Omental fat pad (tissue), 4 donors: Measurements from ENCODE around the gene ADAMTS14. TPM values are rescaled to one million over a fixed set of nuclear protein-coding genes. Genes with fewer than 3 reads are reported as not detected.

Experiments
- ATAC-seq: fragments of 150-250 bp; one replicate; pipeline ENCODE4 v1.9.1; 2016; ENCODE audit warnings: mild to moderate bottlenecking, moderate library complexity; ENCODE audit not compliant: low FRiP score
- DNase-seq: peaks from one replicate; pipeline ENCODE4 v3.0.0-alpha.2; 2019; ENCODE audit warnings: low spot score
- CTCF ChIP-seq, 3 donors: fragments of 450-650 bp; IDR thresholded peaks; one replicate each; pipeline ENCODE4 v1.5.1; 2016 to 2017; ENCODE audit warnings: antibody characterized with exemption in 3 of 3, mild to moderate bottlenecking in 3 of 3, moderate library complexity in 2 of 3
- total RNA-seq, 4 donors: library from RNA; depleted of rRNA; stranded (reverse); fragments of >200 nt; gene quantifications; one replicate each; pipeline ENCODE4 v1.1.0, GENCODE V29; 2016

The ADAMTS14 gene
- total RNA-seq, 4 donors from 2014 or later = 0.19 to 0.60 (median 0.47) TPM; not detected in 1

- ATAC-seq (no peak), DNase-seq (no peak)
- TF ChIP-seq CTCF (IDR thresholded peaks at IDR 0.05) = no peak
Observed at GRCh38 chr10:70774810-70775678, 102.7 kb downstream of the ADAMTS14 start.

GRCh38 chr10:70775679-70776454, 103.6 kb downstream of the ADAMTS14 start:
- TF ChIP-seq CTCF (IDR thresholded peaks at IDR 0.05) = no peak
- no peak for DNase-seq
- ATAC-seq = no peak

DNA sequence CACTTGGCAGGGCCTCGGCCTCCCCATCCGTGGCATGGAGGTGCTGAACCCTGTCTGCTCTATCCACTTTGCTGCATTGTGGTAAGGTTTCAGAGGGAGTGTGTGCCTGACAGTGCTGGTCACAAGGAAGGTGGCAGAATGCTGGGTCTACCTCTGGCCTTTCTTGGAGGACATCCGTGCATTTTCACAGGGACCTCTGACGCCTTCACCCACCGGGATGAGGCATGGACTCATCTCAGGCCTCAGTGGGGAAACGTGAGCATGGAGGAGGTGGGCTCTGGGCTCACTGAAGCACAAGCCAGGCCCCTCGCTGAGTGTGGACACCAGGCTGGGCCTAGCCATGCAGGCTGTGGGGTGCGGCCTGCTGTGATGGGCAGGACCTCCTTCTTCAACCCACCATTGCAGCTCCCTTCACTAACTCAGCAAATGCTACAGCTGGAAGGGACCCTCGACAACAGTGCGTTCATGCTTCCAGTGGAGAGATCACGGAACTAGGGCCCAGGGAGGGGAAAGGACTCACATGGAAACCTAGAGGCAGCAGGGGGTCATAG, 104.2 kb downstream of the ADAMTS14 start:
- ATAC-seq (no peak), DNase-seq (no peak)
- TF ChIP-seq CTCF (IDR thresholded peaks at IDR 0.05) = no peak

DNA sequence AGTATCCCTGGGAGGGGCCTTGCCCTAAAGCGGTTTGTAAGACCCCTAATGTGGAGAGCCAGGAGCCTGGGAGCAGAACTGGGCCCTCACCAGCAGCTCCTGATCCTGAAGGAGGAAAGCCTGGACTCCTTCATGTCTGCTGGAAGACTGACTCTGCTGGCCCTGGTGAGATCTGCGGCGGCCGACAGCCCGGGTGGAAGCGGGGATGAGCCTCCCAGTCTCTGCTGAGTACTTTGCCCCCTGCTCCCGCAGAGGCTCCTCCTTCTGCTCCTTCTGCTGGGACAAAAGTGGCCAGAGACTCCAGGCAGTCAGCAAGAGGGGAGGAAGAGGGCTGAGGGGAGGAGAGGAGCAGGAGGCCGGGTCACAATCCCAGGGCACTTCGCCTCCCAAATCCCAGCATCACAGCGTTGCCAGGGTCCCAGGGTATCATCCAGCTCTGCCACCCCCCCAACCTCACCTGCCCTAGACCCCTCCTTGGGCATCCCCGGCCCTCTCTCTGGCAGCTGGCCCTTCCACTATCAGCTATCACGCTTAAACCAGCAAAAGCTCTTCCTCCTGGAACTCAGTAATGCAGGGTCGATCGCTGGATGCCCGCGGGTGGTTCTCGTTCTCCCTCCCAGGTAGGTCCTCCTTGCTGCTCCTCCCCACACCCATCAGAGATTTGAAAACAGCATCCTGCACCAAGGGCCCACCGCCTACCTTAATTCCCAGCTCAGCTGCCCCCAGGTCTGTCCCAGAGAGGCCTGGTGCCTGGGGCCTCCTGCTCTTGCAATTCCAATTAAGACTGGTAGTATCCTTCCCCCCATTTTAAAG, 105.0 kb downstream of the ADAMTS14 start:
- no peak for TF ChIP-seq CTCF (IDR thresholded peaks at IDR 0.05)
- ATAC-seq (no peak), DNase-seq (no peak)

DNA sequence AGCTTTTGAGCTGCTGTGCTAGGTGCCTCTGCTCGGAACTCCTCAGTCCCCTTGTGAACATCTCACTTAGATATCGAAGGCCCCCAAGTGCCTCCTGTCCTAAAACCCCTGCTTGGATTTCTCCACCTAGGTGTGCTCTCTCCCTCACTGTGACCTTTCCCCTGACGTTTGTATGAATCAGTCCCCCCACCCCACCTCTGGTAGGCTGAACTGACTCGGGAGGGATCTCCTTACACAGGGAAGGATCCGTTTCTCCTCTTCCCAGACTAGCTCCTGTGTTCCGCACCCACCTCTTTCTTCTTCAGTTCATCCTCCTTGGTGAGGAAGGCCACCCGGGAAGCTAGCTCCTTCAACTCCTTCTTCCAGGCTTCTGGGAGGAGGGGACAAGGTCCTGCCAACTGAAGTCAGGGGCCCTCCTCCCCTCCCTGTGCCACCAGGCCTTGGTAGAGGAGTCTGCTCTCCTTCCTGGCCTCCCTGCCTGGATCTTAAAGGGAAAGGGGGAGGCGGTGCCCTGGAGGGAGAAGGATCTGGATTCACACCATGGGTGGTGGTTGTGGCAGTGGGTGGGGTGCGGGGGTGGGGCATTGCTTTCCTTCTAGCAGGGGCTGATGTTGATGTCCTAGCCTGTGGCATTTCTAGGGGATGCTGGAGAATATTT, 106.1 kb downstream of the ADAMTS14 start:
- TF ChIP-seq CTCF (IDR thresholded peaks at IDR 0.05) = no peak
- DNase-seq (no peak), ATAC-seq (no peak)

- ATAC-seq = no peak
- TF ChIP-seq CTCF (IDR thresholded peaks at IDR 0.05) = no peak
- no peak for DNase-seq
Observed at GRCh38 chr10:70779088-70779487, 106.8 kb downstream of the ADAMTS14 start.
